Activated CD4-positive, alpha-beta T cell treated with anti-CD3 and anti-CD28 coated beads, Interleukin-2, amount 50 U/mL, for 16 hours (primary cell): ENCODE data around the gene DSCAM.
"Not testable (repeated sequence)": the region's sequence is repeated elsewhere in the genome, so short reads cannot be mapped to it uniquely, and the experiment has no call there.

ENCODE experiments used
- DNase-seq: peaks from one replicate; pipeline ENCODE4 v3.0.0-alpha.2; 2020

DSCAM gene

GRCh38 chr21:40060083-40060677 lies 786.8 kb downstream of the DSCAM start:
- DNase-seq, result no peak

GRCh38 chr21:40057331-40057730 lies 789.6 kb downstream of the DSCAM start:
- no peak for DNase-seq

DNA sequence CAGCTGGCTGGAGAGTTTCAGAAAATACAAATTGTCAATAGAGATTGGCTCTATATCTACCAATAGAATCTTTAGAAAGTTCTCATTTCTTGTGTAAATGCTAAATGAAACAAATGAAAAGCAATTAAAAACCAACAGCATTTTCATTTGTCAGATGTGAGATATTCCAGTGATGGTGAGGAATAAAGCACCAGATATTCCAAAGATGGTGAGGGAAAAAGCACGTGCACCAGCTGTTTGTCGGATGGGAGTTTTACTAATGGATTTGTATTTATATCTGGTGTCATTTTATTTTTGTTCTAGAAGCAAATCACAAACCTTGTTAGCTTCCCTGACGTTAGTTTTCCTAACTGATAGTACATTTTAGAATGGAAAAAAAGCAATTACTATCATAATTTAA lies 790.9 kb downstream of the DSCAM start:
- DNase-seq, result no peak

GRCh38 chr21:40054403-40054802 lies 792.6 kb downstream of the DSCAM start:
- no peak for DNase-seq

GRCh38 chr21:40053007-40053406 lies 794.0 kb downstream of the DSCAM start:
- no peak for DNase-seq

GRCh38 chr21:40052276-40052675 lies 794.7 kb downstream of the DSCAM start:
- no peak for DNase-seq

- no peak for DNase-seq
These were observed 795.2 kb downstream of the DSCAM start for GRCh38 chr21:40051801-40052200.

GRCh38 chr21:40049931-40050290 lies 797.0 kb downstream of the DSCAM start:
- no peak for DNase-seq

DNA sequence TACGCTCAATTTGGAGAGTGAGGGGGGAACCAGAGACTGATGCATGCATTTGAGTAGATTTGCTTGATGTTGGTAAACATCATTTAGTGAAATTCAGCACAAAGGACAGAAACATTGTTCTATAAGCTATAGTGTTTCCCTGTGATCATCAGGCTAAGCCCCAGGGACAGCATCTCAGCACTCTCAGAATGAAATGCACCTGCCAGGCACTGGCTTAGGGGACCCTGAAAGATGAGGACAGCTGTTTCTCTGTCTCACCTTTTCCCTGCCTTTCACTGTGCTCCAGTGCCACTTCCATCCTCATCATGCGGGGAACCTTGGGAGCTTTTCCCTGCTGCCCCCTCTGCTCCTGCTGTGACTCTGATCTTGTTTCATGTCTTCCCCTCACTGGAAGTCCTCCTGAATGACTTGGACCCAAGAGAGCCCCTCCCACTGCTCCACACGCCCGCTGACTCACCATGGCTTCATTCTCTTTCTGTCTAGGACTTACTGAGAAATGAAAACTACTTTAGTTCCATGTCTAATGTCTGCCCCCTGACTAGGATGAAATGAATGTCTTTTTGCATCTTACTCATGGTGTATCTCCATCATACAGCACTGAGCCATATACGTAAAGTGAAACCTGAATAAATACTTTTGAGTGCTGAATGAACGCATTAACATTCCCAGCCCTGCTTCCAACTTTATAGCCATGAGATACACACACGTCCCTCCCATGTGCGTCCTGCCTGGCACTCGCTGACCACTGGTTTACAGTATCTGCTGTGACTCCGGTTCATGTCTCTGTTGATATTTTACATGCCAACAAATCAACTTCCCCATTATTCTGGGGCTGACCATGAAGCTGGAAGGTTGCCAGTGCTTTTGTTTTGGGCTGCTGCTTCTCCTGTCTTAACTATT lies 797.7 kb downstream of the DSCAM start:
- no peak for DNase-seq

DNA sequence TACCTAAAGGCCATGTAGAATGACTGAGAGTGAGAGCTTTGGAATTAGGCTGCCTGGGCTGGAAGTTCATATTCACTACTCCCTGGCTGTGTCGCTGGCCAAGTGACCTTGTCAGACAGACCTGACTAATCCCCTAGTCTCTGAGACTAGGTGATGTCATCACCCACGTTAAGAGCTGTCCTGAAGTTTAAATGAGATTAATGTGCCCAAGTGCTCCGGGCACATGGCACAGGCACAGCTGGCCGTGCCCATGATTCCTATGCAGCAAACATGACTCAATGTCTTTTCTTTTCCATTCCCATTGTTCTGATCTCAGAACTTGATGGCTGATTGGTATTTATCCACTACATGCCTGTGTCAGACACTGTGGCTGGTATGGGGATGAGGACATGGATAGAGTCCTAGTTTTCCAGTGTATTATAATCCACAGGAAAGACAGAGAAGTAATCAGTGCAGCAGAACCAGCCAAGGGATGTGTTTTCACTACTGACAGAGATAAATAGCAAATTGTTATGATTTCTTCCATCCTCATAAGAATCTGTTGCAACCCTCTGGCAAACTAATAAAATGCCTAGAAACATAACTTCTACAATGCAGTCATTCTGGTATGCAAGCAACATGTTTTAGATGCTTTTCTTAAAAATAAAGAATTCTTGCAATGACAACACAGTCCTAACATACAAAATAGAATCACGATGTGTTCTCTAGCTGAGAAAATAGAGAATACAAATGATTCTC lies 798.8 kb downstream of the DSCAM start:
- DNase-seq, result no peak

DNA sequence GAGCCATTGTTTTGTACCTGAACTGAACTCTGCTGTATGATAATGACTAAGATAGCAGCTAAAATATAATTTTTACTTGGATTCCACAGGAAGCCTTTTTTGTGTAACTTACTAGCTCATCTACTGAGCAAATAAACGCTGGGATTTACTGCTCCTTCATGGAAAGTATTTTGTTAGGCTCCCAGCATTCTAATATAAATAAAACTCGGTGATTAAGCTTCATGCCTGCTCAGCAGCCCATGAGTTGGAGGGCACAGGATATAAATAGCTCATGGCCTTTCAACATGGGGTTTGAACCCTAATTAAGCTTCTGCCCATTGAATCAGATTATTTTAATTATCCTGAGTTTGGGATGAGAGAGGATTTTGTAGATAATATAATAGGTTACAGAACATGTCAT lies 799.7 kb downstream of the DSCAM start:
- no peak for DNase-seq

DNA sequence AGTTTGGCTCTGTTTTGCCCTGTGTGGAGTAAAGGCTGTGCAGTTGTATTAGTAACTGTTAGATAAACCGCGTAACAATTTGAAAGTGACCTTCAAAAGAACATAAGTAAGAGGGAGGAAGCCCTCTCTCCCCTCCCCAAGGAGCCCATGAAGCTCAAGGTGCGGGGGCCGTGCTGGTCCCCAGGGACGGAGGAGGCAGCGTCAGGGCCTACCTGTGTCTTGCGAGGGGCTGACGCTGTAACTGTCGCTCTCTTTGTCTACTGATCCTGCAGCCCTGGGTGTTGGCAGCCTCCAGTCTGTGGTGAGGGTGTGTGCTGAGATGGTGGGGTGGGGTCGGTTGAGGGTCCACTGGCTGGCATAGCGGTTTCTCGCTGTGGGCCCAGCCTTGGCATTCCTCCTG lies 803.1 kb downstream of the DSCAM start:
- no peak for DNase-seq

GRCh38 chr21:40043423-40043822 lies 803.5 kb downstream of the DSCAM start:
- no peak for DNase-seq

DNA sequence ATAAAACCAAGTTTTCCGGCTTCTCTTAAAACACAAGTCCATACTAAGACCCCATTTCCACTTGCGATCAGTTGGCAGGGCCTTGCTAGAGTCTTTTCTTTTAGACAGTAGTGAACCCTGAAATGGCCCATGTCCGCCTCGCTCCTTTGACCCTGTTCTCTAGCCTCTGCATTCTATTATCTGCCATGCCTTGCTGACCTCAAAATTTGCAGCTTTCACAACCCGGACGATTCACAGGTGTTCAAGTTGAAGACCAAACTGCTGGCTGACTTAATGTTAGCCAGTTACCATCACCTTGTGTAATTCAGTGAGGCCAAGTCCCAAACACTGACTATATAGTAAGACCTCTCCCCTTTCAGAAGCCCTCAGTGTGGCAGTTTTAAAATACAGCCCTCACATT lies 805.5 kb downstream of the DSCAM start:
- DNase-seq, result no peak

GRCh38 chr21:40033156-40033782 lies 813.7 kb downstream of the DSCAM start:
- not testable (repeated sequence) for DNase-seq

GRCh38 chr21:40029888-40030287 lies 817.1 kb downstream of the DSCAM start:
- DNase-seq, result no peak

DNA sequence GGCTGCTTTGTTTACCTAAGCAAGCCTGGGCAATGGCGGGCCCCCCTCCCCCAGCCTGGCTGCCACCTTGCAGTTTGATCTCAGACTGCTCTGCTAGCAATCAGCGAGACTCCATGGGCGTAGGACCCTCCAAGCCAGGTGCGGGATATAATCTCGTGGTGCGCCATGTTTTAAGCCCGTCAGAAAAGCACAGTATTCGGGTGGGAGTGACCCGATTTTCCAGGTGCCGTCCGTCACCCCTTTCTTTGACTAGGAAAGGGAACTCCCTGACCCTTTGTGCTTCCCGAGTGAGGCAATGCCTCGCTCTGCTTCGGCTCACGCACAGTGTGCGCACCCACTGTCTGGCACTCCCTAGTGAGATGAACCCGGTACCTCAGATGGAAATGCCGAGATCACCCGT lies 818.6 kb downstream of the DSCAM start:
- not testable (repeated sequence) for DNase-seq

DNA sequence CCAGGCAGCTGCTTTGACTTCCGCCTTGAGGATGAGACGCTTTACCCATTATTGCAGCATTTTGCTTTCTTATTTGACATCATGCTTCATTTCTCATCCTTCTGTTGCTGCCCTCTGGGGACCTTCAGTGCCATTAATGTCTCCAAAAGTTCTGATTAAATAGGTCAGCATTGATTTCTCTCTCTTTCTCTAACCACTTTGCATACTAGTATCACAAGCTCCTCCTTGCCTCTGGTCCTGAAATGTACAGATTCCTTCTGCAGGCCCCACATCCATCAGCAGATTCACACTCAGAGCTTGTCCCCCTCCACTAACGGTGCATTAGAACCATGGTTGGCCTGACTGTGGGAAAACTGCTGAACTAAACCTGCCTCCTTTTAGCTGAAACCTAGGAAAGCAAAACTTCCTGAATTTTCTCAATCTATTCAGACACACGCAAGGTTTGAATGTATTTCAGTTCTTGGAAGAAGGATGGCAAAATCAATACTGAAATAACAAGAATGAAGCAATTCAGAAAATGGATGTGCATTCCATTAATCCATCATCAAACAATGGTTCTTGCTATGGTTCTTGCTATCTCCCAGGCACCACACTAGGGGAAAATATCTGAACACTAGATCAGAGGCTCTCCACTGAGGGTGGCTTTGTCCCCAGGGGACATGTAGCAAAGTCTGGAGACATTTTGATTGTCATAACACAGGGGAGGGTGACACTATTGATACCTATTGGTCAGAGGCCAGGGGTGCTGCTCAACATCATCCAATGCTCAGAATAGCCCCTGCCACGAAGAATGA lies 825.2 kb downstream of the DSCAM start:
- DNase-seq, result no peak

DNA sequence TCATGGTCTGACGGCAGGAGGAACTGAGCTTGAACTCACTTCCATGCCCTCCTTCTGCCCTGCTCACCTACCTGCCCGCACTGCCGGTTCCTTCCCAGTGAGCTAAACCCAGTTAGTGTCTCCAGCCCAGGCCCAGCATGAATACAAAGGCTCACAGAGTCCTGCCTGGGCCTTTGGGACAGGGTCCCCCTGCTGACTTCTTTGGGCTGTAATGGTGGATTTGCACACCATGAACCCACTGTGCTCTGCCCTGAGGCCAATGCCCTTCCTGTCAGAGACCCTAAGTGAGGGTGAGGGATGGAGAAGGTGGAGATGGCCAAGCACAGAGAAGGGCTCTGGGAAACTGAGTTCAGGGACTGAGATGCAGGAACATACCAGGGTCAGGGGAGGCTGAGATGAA lies 826.3 kb downstream of the DSCAM start:
- DNase-seq, result no peak

DNA sequence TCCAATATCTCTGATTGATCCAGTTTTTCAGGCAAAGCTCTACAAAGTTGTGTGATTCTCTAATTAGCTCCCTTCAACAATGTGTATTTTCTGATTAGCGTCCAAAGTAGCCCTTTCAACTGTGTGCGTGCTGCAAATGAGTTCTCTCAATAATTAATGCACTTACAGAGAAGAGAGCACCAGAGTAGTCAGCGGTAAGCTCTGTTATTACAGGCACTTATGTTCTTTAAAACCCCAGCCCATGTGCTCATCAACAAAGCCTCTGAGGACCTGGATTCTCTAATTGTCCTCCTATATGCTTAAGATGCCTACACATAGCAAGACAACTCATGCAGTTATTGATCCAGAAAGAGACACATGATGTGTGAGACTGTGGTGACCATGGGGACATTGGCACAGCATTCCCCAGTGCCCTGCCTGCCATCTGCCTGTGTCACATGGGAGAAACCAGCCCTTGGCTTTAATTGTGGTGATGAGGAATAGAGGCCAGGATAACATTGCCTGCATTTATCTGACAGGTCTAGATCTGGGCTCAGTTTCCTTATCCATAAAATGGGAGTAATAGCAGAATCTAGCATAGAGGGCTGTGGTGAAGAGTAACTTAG lies 828.0 kb downstream of the DSCAM start:
- DNase-seq, result no peak

DNA sequence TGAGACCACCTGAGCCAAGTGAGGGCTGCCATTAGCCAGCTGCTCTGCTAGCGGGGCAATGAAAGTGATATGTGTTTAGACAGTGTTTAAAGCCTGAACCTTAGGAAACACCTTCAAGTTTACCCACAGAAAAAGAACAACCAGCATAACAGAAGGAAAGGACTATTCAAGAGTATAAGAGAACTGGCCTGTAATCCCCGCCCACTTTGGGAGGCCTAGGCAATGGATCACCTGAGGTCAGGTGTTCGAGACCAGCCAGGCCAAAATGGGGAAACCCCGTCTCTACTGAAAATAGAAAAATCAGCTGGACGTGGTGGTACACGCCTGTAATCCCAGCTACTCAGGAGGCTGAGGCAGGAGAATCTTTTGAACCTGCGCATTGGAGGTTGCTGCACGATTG lies 830.3 kb downstream of the DSCAM start:
- no peak for DNase-seq

GRCh38 chr21:40016234-40016633 lies 830.7 kb downstream of the DSCAM start:
- no peak for DNase-seq
